A673 (cell line): Measurements from ENCODE around the gene ULK4.

Experiments used
- CTCF ChIP-seq: fragments of 300-800, 200-600 bp; sonication (generic); conservative IDR thresholded peaks from 2 replicates; pipeline ENCODE4 v1.5.1; 2017; ENCODE audit warnings: low read depth, mild to moderate bottlenecking, antibody characterized with exemption, low read length, moderate library complexity, mixed read lengths
- EZH2 ChIP-seq: fragments of 200-600 bp; sonication (generic); IDR thresholded peaks from 2 replicates; pipeline ENCODE4 v1.6.1; 2017; ENCODE audit warnings: borderline replicate concordance, low read depth, mild to moderate bottlenecking, mixed read lengths, antibody characterized with exemption, low read length; ENCODE audit not compliant: poor library complexity, severe bottlenecking

- TF ChIP-seq CTCF (no peak), EZH2 (no peak)
Measured at GRCh38 chr3:41274944-41275668, 686.8 kb downstream of the ULK4 start.
